ENCODE results near the gene PRTG.
"Not testable (repeated sequence)": the region's sequence is repeated elsewhere in the genome, so short reads cannot be mapped to it uniquely, and the experiment has no call there.

Gene PRTG

GRCh38 chr15:55734641-55735040 lies 8.3 kb downstream of the PRTG start:
- TF ChIP-seq, protein P1, sequence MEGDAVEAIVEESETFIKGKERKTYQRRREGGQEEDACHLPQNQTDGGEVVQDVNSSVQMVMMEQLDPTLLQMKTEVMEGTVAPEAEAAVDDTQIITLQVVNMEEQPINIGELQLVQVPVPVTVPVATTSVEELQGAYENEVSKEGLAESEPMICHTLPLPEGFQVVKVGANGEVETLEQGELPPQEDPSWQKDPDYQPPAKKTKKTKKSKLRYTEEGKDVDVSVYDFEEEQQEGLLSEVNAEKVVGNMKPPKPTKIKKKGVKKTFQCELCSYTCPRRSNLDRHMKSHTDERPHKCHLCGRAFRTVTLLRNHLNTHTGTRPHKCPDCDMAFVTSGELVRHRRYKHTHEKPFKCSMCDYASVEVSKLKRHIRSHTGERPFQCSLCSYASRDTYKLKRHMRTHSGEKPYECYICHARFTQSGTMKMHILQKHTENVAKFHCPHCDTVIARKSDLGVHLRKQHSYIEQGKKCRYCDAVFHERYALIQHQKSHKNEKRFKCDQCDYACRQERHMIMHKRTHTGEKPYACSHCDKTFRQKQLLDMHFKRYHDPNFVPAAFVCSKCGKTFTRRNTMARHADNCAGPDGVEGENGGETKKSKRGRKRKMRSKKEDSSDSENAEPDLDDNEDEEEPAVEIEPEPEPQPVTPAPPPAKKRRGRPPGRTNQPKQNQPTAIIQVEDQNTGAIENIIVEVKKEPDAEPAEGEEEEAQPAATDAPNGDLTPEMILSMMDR (conservative IDR thresholded peaks at IDR 0.05), result no peak
- no peak overlapping the region for H3K27ac ChIP-seq

GRCh38 chr15:55733461-55733860 lies 9.5 kb downstream of the PRTG start:
- not testable (repeated sequence) for H3K27ac ChIP-seq

GRCh38 chr15:55721554-55722185 lies 21.3 kb downstream of the PRTG start:
- TF ChIP-seq, protein P1 (conservative IDR thresholded peaks at IDR 0.05), result no peak

GRCh38 chr15:55715355-55716076 lies 27.4 kb downstream of the PRTG start:
- TF ChIP-seq, protein P1 (conservative IDR thresholded peaks at IDR 0.05), result no peak
- H3K27ac ChIP-seq, result no peak overlapping the region

More at GRCh38 chr15:55721554-55722185, 21.3 kb downstream of the PRTG start:
- H3K27ac ChIP-seq, result no peak overlapping the region

- no peak overlapping the region for H3K27ac ChIP-seq
- TF ChIP-seq, protein P1 (conservative IDR thresholded peaks at IDR 0.05), result no peak
Measured at GRCh38 chr15:55714064-55714463, 28.9 kb downstream of the PRTG start.

DNA sequence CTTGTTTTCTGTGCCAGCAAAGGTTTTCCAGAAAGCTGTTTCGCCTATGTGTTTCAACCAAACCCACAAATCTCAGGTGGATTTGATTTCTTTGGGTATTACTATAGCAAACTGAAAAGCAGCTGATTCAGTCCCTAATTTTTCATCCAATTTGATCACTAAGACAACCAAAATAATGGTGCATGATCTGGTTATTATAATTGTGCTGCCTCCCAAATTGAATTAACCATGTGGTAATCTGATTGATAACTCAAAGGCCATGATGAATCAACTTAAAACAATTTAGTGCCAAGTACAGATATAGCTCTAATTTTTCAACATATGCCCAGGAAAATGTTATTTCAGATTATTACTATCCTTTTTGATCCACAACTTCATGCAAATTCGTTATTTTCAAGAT lies 30.6 kb downstream of the PRTG start:
- TF ChIP-seq, protein P1 (conservative IDR thresholded peaks at IDR 0.05), result no peak
- no peak overlapping the region for H3K27ac ChIP-seq

DNA sequence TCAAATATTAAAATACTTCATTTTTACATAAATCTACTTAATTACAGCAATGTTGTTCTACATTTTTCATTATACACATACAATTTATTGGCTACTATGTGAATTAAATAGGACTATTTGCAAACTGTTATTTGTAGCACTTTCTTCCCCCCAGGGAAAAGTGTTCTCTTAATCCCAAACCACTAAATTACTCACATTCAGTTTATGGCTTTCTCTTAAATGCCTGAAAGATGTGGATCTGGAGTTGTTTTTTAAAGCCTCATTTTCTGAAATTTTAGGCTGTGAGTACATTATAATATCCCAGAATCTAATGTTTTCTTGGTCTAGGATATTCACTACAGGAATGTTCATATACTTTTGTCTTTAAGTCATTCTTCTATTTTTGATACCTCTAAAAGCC lies 32.7 kb downstream of the PRTG start:
- H3K27ac ChIP-seq, result no peak overlapping the region
- TF ChIP-seq, protein P1 (conservative IDR thresholded peaks at IDR 0.05), result no peak

GRCh38 chr15:55709458-55709857 lies 33.5 kb downstream of the PRTG start:
- TF ChIP-seq, protein P1 (conservative IDR thresholded peaks at IDR 0.05), result no peak
- no peak overlapping the region for H3K27ac ChIP-seq

Measured in VCaP (cell line).